Measurements from ENCODE around the gene SLC26A6.
A peak's percentile ranks its signal among the peaks of the same experiment; 100 is the strongest.

The SLC26A6 gene

DNA sequence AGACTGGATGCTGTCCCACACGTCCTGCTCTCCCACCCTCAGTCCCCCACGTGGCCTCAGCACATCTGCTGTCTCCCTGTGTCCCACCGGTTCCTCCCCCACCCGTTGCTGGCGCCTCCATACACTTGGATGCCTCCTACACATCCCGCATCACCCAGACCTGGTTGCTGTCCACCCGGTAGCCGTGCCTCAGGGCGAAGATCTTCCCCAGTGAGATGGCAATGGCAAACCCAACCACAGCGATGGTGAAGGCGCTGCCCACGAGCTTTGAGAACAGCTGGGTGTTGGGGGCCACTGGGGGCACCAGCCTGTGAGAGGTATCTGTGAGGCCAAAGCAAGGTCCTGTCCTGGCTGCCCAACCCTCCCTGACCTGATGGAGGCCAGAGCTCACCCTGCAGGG lies 4.4 kb downstream of the SLC26A6 start:
- DNase-seq, result no peak

DNA sequence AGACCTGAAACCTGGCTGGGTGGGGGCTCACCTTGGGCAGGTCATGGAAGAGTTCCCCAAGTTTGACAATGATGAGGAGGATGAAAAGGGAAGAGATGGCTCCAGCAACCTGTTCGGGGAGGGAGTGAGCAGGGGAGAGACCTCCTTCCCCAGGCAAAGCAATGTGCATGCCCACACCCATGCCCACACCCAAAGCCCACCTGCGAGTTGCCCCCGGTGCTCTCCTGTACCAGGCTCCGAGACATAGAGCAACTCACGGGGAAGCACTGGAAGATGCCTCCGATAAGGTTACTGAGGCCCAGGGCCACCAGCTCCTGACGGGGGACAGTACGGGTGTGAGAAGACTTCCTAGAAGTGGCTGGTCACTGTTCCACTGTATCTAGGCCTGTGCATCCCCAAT lies 4.9 kb downstream of the SLC26A6 start:
- DNase-seq, result no peak

DNA sequence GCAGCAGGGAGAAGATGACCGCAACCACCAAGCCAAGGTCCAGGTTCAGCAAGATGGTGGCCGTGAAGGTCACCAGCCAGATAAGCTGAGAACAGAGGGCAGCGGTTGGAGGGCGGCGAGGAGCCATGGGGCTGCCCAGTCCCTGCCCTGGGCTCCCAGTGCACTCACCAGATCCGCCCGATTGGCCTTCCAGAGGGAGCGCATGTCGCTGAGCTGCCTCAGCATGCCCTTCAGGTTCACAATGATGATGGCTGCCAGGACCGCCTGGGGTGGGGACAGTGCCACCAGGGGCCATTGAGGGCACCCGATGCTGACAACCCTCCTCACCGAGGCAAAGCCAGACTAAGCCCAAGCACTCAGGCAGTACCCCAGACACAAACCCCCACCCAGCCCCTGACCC lies 5.4 kb downstream of the SLC26A6 start:
- no peak for DNase-seq

DNA sequence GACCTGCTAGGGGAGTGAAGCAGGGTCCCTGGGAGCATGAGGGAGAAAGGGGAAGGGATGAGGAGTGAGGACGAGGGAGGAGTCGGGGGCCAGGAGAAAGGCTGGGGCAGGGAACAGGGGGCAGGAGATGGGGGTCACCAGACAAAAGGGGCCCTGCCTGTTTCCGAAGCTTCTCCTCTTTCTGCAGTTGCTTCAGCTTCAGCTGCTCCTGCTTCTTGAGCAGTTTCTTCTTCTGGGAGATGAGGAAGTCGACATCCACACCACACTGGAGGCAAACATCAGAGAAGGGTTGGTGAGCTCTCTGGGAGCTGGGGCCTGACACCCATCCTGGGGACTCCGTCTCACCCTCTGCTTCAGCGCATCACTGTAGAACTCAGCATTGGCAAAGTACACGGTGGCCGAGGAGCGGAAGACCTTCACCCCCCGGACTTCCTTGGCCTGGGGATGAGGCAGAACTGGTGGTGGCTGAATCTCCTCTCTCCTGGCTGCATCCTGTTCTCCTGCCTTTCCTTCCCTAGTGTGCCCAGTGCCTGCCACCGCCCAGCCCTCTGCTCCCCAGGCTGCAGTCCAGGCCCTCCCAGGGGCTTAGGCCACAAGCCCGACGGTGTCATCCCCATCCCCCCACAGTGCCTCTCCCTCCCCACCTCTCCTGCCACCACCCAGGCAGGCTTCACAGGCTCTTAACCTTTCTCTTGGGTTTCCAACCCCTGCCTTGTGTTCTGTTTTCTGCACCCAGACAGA lies 6.8 kb downstream of the SLC26A6 start:
- DNase-seq, result no peak

DNA sequence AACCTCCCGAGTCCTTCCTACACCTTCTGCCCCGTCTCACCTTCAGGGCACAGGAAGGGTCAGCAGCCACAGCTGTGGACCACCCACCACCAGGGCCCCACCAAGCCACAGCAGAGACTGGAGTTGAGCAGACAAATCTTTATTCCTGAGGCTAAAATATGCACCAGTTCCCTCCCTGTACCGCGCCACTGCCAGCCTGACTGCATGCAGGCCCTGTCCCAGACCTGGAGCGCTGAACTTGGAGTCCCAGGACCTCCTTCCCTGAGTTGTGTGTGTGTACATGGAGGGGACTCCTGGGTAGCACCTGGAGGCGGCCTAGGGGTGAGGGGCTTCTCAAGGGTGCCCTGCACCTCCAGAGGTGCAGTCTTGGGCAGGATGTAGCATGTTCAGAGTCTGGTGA lies 9.7 kb downstream of the SLC26A6 start:
- DNase-seq, result no peak

DNA sequence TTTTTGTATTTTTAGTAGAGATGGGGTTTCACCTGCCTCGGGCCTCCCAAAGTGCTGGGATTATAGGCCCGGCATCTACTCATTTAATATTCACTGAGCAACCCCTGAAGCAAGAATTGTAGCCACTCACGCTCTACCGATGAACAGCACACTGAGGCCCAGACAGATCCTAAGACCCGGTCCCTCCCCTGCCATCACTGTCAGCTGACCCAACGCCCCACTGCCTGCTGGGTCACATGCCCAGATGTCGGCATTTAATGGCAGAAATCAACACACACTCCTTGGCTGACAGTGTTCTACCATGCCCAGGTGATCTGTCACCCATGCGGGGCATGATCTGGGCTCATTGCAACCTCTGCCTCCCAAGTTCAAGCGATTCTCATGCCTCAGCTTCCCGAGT lies 10.5 kb downstream of the SLC26A6 start:
- DNase-seq, result no peak

DNA sequence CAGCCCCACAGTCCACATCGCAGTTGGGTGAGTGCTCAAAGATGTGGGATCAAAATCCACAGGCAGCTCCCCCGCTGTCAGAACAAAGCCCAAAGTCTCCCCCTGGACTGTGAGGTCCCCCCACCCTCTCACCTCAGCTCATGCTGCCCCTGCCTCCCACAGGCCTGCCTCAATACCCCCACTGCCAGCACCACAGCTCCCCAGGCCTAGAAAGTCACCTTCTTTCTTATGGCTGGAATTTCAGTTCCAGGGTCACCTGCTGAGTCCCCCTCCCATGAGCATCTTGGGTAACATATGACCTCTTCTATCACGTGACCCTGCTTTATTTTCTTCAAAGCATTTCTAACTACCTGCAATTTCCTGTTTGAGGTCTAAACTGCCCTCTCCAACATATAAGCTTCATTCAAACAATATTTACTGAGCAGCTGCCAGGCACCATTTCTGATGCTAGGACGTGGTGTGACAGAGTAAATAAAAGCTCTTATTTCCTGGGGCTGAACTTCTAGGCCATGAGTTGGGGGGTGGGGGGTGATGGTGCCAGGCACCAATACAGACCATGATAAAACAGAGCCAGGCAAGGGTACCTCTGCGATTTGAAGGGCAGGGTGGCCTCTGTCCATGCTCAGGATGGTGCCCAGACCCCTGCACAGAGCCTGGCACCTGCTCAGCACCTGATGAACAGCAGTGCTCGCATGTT lies 11.3 kb downstream of the SLC26A6 start:
- DNase-seq, result no peak

DNA sequence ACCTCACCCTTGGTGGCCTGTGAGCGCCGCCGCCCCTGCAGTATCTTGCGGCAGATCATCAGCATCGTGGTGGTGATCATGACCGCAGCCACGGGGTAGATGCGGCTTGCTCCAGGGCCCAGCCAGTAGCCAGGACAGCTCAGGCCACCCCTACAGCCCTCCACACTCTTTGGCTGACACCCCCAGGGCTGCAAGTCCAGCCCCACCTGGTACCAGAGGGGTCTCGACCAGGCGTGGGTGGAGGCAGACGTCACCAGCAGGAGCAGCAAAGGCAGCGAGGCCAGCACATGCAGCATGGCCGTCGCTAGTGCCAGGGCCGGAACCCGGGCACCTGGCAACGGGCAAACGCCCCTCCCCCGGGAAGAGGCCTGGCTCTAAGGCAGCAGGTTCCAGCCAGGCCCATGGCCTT lies 13.8 kb downstream of the SLC26A6 start, which contains the start of gene TMEM89:
TSS of gene TMEM89 (minus strand) at position 309 of the 409 bp plus-strand sequence. CDS start at position 296, 13 bp downstream.
- no peak for DNase-seq

DNA sequence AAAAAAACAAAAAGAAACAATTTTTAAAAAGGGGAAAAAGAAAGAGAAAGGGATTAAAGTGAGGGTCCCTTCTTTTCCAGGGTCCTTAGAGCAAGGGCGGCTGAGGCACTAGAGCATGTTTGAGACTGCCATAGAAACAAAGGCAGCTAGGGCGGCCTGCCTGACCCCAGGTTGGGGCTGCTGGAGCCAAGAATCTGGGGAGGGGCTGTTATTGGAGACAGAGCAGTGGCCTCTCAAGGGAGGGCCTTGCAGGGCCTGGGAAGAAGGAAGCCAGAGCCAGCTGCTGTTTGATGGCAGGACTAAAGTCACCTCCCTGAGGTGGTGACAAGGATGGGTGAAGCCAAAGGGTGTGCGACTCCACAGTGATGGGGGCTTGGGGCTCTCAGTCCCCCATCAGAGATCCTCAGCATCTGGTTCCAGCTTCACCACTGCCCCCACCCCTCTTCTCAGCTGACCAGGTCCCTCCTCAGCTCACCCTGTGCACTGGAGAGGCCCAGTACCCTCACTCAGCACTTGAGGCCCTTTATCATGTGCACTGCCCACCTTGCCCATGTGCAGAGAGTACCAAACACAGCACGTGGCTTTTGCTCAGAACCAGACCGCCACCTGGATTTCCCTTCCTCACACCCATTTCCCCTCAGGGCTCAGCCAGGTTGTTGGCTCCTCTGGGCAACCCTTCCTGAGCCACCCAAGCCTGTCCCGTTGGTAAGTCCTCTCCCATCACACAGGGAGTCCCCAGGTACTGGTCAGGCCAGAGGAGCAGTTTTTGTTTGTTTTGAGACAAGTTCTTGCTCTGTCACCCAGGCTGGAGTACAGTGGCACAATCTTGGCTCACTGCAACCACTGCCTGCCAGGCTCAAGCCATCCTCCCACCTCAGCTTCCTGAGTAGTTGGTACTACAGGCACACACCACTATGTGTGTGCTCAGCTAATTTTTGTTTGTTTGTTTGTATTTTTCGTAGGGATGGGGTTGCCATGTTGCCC lies 15.4 kb downstream of the SLC26A6 start:
- DNase-seq, result no peak

DNA sequence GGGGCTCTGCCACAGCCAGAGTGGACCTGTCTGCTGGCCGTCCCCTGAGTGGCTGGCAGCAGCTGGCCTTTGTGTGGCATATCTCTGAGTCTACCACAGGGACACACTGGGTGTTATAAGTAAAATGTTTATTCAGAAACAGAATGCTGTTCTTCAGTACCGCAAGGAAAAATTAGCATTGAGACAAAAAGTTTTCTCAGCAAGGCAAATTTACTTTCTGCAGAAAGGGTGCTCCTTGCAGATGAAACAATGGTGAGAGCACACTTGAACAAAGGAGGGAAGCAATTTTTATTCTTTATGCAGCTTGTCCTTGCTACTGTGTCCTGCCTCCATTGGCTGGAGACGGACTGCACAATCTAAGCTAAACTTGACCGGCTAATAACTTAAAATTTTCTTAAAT lies 17.7 kb downstream of the SLC26A6 start:
- no peak for DNase-seq

DNA sequence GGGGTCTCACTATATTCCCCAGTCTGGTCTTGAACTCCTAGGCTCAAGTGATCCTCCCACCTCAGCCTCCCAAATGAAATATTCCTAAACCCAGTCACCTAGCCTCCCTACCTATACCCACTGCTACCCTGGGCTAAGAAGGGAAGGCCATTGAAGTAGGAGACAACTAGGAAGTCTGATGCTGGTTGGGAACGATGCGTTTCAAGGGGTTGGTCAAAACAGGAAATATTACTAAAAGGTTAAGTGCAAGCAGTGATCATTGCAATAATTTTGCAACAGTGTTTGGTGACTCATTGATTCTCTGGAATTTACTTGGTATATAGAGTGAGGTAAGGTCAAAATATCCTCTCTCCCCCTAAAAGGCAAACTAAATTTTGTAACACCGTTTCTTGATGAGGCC lies 21.2 kb downstream of the SLC26A6 start:
- DNase-seq, result no peak

DNA sequence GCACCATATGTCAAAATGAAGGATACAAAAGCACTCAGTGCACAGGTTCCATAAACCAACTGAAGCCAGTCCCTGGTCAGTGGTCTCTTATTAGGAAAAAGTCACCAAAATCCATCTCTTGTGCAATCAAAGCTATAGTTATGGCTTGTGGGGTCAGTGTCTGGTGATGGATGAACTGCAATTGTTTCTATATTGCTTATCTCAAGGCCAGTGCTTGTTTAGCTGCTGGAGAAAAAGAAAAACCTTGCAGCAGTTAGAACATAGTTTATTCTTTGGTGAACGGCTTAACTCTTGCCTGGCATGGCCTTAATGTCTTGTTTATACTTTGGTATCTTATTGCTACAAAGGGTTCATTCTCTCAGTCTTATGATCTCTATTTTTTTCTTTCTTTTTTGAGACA lies 23.0 kb downstream of the SLC26A6 start:
- no peak for DNase-seq

DNA sequence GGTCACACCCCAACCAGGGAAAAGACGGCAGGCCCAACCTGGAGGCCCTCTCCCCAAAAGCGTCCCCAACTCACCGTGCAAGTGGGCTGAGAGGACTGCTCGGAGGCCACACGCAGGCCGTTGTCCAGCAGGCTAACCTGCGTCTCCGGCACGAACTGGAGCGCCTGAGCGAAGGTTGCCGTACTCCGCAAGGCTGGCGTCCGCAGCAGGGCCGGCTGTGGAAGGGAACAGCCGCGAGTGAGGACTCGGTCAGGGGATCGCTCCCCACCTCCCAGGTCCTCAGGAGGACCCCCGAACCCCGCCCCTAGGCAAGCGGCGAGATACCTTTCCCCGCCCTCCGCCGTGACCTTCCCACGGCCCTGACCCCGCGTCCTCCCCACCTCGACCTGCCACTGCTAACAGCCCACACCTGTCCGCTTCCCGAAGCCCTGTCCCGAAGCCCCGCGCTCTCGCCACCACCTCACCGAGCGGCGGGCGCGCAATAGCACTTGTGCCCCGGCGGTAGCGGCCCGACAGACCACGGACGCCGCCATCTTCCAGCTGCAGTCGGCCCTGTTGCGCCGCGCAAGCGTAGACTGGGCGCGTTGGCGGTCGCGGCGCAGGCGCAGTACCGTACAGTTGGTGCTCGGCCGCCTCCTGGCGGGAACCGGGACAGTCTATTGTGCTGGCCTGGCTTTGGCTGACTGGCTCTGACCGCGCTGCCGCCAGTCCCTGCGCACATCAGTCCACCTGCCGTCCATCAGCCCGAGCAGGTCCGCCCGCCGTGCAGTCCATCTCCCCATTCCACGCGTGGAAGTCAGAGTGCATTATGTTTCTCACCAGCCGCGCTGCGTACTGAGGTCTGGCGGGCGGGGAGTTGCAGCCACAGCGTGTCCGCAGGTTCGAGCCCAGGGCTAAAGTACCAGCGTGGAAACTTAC lies 25.9 kb downstream of the SLC26A6 start, which contains the start of gene UQCRC1:
TSS of gene UQCRC1 (minus strand) at position 559 of the 918 bp plus-strand sequence. CDS start at position 533, 26 bp downstream.
- peak; percentile 94 for DNase-seq

DNA sequence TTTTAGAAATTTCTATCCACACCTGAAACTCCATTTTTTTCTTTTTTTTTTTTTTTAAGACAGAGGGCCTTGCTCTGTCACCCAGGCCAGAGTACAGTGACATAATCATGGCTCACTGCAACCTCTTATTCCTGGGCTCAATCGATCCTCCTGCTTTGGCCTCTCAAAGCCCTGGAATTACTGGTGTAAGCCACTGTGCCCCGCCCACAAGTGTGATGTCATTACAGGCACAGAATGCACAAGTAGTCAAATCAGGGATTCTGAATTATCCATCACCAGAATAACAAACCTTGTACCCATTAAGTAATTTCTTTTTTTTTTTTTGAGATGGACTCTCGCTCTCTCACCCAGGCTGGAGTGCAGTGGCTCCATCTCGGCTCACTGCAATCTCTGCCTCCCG lies 27.7 kb downstream of the SLC26A6 start:
- no peak for DNase-seq

DNA sequence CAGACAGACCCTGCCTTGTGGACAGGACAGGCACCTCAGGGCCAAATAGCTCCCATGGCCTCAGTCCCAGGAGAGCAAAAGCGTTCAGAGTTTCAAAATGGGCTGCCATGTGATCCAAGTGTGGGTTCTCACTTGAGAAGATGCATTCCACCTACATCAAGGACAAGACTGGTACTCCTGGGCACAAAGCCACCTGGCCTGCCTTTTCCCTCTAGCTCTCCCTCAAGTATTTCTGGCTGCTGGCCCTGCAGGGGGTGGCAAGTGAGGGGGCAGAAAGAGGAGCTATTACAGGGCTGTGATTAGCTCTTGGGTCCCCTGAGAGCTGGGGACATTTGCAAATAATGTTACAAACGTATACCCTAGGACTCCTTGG lies 33.7 kb downstream of the SLC26A6 start:
- DNase-seq, result no peak

DNA sequence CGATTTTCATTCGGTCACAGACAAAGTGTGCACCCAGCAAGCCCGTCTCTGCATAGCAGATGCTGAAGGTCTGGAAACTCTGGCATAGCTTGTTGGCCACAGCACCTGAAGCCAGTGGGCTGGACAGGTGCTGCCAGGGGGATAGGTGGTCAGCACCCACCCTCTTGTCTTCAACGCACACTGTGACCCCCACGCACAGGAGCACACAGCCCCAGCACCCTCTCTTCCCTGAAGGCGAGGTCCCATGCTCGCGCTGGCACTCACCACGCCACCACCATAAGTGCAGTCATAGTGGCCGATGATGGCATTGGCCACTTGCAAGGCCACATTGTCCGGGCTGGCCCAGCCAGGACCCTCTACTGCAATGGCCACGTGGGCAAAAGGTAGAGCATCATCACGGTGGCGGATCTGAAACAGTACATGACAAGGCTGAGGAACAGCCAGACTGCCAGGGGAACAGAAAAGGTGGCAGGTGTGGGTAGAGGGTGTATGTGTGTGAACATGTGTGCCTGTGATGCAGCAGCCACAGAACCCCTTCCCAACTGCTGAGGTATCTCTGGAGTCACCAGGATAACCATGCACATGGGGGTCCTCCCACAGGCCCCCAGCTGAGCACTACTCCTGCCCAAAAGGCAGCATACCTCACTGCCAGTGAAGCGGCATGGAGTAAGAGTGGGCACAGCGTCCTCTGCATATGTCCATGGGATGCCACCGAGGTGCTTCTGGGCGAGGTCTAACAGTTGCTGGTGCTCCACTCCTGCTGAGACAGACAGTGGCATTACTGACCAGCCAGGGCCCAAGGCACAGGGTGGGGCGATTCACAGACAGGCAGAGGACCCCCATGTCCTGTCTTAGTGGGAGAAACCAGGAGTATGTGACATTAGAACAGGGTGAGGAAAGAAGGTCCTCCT lies 34.3 kb downstream of the SLC26A6 start:
- DNase-seq, result no peak

DNA sequence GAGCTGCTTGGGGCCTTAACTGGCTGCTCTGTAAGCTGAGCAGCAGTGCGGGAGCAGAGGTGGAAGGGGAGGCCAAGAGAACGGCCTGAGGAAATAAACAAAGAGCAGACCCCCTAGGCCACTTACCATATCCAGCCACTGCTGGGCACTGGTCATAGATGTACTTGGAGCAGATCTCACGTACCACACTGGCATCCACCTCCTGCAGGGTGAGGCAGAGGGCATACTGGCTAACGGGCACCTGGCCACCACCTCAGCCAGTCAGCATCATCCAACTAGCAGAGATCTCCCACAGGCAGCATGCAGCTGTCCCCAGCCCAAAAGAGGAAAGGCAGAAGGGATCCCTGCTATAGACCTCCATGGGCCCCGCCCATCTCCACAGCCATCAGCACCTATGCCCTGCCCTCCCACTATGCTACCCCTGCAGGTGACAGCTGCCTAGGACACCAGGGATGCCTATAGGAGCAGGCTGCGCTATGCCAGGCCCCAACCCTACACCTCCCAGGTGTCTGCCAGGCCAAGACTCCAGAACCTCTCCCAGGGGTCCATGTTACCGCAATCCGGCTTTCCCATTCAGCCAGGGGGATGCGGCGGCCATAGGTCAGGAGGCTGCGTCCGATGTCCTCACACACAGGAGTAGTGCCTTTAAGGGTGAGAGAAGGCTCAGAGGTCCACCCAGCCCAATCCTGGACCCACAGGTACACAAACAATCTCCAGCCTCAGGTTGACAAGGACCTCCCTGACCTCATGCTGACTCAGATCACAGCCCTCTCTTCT lies 35.6 kb downstream of the SLC26A6 start:
- DNase-seq, result no peak

DNA sequence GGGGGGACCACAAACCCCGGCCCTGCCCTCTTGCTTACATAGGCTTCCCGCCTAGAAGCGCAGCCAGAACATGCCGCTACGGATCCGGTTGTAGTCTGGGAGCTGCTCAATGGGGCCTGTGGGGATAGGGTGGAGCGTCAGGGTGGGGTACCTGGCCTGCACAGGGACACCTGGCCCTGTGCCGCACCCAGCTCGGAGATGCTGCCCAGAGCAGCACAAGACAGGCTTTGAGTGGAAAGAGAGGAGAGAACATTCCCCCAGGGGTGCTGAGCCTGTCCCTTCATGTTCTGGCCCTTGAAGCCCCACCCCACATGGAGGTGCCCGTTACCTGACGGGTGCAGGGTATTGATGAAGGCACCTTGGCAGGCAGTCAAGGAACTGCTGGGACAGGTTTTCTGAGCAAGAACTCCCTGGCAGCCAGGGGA lies 36.2 kb downstream of the SLC26A6 start:
- no peak for DNase-seq

DNA sequence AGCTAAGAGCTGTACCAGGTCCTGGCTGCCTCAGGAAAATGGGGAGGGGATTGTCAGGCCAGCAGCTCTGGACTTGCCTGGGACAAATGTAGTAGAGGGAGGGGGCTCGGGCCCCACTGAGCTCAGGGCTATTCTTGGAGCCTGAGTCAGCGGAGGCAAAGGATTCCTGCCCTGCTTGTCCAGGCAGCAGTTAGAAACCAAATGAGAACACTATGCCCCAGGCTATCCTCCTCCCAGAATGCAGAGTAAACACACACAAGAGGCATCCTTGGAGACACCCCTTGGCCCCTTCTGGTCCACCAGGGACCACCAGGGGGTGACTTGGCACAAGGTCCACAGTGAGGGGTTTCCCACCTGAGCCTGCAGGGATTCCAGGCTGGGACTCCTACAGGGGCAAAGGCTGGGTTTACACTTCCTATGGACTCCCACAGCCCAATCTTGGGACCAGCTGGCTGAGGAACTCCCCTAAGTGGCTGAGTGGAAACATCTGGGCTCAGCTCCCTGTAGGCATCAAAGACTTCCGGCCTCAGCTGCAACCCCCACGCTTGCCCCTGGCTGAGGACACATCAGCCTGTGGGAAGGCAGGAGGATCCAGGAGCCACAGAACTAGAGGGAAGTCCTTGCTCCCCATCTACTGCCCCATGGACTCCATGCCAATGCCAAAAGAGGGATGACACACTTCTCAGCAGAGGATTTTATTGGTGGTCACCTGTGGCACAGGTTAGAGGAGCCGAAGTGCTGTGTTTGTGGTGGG lies 36.8 kb downstream of the SLC26A6 start:
- DNase-seq, result no peak
